UCSD-AML1 (cell line): Measurements from ENCODE around the gene VWA8.
"Not testable (repeated sequence)": the region's sequence is repeated elsewhere in the genome, so short reads cannot be mapped to it uniquely, and the experiment has no call there.

ENCODE experiments used
- DNase-seq: peaks from one replicate; lab custom pipeline; 2025; ENCODE audit not compliant: unreplicated experiment; lab: John Stamatoyannopoulos, UW

The VWA8 gene

GRCh38 chr13:41811588-41812021 lies 149.3 kb downstream of the VWA8 start:
- DNase-seq, result no peak

GRCh38 chr13:41809962-41810361 lies 150.9 kb downstream of the VWA8 start:
- DNase-seq, result no peak

- not testable (repeated sequence) for DNase-seq
Measured at GRCh38 chr13:41803445-41803735, 157.5 kb downstream of the VWA8 start.

GRCh38 chr13:41802684-41803444 lies 158.0 kb downstream of the VWA8 start:
- no peak for DNase-seq

GRCh38 chr13:41802043-41802683 lies 158.7 kb downstream of the VWA8 start:
- DNase-seq, result no peak

- DNase-seq, result no peak
Measured at GRCh38 chr13:41791056-41791455, 169.9 kb downstream of the VWA8 start.

- peak; percentile 55 for DNase-seq
Measured at GRCh38 chr13:41788552-41788951, 172.4 kb downstream of the VWA8 start.

- DNase-seq, result no peak
Measured at GRCh38 chr13:41785402-41786172, 175.3 kb downstream of the VWA8 start.

- no peak for DNase-seq
Measured at GRCh38 chr13:41782086-41782485, 178.8 kb downstream of the VWA8 start.

GRCh38 chr13:41780715-41781706 lies 179.9 kb downstream of the VWA8 start:
- DNase-seq, result no peak

GRCh38 chr13:41775251-41775650 lies 185.7 kb downstream of the VWA8 start:
- DNase-seq, result no peak

- no peak for DNase-seq
Measured at GRCh38 chr13:41774605-41775218, 186.2 kb downstream of the VWA8 start.

- DNase-seq, result no peak
Measured at GRCh38 chr13:41767801-41768200, 193.1 kb downstream of the VWA8 start.

GRCh38 chr13:41766439-41766838 lies 194.5 kb downstream of the VWA8 start:
- DNase-seq, result no peak

GRCh38 chr13:41765813-41766212 lies 195.1 kb downstream of the VWA8 start:
- DNase-seq, result no peak

GRCh38 chr13:41765020-41765419 lies 195.9 kb downstream of the VWA8 start:
- no peak for DNase-seq

- no peak for DNase-seq
Measured at GRCh38 chr13:41764558-41764957, 196.4 kb downstream of the VWA8 start.

- DNase-seq, result no peak
Measured at GRCh38 chr13:41763782-41764181, 197.1 kb downstream of the VWA8 start.

- DNase-seq, result no peak
Measured at GRCh38 chr13:41762796-41763195, 198.1 kb downstream of the VWA8 start.

GRCh38 chr13:41756198-41756880 lies 204.6 kb downstream of the VWA8 start:
- DNase-seq, result no peak
